HG02763 (cell line): ENCODE data around the gene ABCB4.

ENCODE experiments used
- ATAC-seq: cut with Tn5 transposase; IDR thresholded peaks from one replicate; pipeline ENCODE4 v1.9.1; 2021; ENCODE audit warnings: mild to moderate bottlenecking, moderate library complexity; ENCODE audit not compliant: unreplicated experiment

Gene ABCB4

DNA sequence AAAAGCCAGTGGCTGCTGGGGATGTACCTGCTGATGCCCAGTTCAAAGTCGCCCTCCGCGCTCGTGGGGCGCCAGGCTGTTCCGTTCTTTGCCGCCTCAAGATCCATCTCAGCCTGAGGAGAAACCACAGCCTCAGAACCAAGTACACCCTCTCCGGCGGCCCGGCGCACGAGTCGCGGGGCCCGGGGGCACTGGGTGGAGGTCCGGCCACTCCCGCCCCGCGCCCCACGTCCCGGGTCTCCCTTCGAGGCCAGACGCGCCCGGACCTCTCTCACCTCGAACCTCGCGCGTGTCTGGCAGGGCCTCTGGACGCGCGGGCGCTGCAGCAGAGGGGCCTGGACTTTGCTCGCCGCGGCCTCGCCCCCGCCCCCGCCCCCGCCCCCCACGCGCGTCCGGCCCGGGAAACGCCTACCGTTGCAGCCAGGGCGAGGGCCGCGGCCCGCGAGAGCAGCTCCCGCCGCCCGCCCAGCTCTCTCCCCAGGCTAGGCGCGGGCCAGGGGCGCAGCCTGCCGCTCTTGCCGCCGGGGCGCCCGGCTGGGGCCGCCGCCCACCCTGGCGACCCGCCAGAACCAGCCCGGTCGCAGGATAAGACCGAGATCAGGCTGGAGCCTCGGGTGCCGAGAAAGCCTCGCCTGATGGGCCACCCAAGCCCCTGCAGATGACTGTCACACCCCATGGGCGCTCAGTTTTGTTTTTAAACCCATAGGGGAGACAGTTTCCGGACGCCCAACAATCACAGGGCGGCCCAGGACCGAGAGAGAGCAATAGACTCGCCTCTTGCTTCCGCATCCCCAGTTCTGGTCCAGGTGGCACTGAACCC is at the start of gene ABCB4:
Gene ABCB4 (minus strand): TSS at position 322 of the 820 bp plus-strand sequence. CDS start 215 bp downstream, at position 107.
- peak; percentile 26 for ATAC-seq

DNA sequence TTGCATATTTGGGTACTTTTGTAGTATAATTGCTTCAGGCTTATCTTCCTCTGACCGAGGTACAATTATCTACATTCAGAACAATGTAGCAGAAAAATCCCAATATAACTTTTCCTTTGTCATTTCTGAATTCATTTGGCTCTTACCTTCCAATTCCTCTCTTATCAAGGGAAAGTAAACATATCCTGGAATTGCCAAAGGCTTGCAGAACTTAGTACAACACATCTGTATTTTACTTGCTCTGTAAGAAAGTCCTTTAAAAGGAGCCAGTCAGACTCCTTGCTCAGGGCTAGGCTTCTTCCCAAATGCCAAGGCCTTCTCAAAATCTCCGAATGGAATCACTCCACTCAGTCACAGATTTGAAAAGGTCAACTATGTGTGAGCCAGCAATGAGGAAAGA is 43.3 kb upstream of the ABCB4 start:
- ATAC-seq, result no peak

DNA sequence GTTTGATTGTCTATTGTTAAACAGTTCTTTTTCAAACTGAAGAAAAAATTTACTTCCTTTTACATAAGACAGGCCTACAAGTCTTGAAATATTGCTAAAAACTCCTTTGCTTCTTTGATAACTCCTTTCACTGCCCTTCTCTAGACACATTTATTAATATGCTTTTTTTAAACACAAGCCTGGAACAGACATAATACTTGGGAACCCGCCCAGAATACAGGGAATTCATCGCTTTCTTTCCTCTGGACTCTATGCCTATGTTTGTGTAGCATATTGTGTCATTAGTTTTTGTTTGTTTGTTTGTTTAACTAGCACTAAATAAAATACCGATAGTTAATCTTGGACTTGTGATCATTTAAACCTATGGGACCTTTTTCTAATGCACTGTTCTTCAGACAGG is 42.4 kb upstream of the ABCB4 start:
- no peak for ATAC-seq

GRCh38 chr7:87517136-87517815 is 41.8 kb upstream of the ABCB4 start:
- no peak for ATAC-seq

GRCh38 chr7:87513735-87514335 is 38.4 kb upstream of the ABCB4 start:
- ATAC-seq, result no peak

- no peak for ATAC-seq
These were observed 37.4 kb upstream of the ABCB4 start for GRCh38 chr7:87512906-87513305.

GRCh38 chr7:87511510-87511909 is 36.0 kb upstream of the ABCB4 start:
- no peak for ATAC-seq

DNA sequence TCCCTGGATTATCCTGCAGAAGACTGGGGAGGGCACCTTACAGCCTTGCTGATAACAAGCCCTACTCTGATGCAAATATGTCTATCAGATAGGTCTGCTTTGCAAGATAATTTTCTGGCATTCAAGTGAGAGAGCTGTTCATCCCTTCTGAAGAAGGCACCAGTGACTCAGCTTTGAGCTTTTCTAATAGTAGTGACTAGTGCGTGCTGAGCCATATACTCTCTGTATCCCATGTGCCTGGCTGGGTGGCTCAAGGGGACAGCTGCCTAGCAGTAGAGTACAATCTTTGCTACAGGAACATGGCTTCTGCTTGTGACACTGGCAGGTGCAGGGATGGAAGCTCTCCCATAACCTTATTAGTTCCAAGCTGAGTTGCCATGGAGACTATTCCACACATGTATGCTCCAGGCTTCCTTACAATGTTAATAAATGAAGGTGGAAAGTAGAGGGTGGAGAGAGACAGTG is 35.0 kb upstream of the ABCB4 start:
- ATAC-seq, result no peak

GRCh38 chr7:87507446-87507845 is 32.0 kb upstream of the ABCB4 start:
- no peak for ATAC-seq

DNA sequence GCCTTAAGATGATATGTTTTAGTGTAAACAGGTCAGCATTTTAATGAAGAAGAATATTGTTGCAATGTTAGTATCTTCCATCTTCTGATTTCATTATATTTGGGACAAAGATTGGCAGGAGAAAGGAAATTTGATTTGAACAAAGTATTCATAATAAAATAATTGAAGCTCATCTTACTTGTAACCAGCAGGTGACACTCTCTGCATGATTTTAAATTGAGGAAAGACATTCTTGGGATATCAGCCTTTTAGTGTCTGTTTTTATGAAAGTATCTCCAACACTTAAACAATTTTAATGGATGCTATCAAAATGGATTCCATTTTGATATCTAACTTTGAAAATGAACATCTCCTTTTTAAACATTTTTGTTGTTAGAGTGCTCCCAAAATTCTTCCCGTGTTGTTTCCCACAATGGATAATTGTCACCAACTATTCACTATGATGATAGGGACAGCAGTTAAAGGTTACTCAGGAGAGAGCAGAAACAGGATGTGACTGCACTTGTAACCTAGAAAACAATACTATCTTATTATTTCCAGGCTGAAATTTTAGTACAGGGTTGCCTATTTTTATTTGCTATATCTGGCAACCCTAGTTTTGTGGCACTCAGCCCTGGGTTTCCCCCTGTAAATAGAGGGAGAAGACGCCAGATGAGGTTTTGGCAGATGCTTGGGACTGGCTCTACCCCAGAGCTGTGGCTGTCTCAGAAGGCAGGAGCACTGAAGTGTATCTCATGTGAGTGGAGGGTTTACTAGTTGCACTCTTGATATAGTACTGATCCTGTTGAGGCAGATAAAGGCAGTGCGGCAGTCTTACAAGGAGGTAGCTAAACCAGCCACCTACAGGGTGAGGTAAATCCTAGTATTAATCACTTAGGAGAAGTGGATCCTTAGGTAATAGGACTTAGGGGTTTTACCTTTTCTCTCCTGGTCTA is 31.0 kb upstream of the ABCB4 start:
- no peak for ATAC-seq

- no peak for ATAC-seq
These were observed 30.2 kb upstream of the ABCB4 start for GRCh38 chr7:87505557-87506245.

DNA sequence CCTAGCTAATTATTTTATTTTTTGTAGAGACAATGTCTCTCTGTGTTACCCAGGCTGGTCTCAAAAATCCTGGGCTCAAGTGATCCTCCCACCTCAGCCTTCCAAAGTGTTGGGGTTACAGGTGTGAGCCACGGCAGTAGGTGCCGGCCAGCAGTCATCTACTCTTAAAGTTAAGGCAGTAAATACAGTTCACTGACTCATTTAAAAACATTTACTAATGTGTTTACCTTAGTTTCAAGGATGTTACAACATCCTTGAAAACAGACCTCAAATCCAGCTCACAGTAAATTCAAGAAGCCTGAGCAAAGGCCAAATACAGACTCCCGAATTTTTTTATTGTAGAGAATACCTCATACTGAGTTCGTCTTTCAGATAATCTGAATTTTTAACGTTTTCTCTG is 29.6 kb upstream of the ABCB4 start:
- no peak for ATAC-seq

DNA sequence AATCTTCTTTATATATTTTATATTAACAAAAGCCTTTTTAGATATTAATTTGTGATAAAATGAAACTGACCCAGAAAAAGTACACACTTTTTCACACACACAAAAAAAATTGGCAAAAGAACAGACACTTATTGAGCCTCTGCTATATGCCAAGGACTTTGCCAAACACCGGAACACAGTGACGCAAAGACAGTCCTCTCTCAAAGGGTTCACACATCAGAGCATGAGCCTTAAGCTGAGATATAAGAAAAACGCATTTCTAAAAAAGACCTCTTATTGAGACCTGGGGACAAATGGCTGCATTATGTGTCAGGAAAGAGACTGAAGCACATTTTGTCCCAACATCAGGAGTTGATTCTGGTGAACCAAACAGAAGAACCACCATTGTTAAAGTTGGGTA is 24.0 kb upstream of the ABCB4 start:
- ATAC-seq, result no peak

DNA sequence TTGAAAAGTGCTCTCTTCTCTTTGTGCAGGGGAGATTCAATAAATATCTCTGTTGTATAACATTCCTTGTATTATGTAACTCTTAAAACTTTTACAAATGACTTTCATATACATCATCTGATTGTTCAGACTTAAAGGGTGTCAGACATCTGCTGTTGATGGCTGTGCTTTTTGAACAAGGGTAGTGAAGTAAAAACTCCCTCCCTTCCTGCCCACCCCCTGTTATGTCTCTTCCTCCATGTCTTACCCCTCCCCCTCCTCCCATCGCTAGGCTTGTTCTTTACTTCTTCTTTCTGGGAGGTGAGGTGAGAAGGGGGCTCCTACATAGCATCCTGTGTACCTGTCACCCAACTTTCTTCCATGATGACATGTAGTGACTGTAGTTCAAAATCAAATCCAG is 23.4 kb upstream of the ABCB4 start:
- ATAC-seq, result no peak

- no peak for ATAC-seq
These were observed 22.0 kb upstream of the ABCB4 start for GRCh38 chr7:87497482-87497881.

- no peak for ATAC-seq
These were observed 19.9 kb upstream of the ABCB4 start for GRCh38 chr7:87495366-87495765.

GRCh38 chr7:87494454-87494853 is 19.0 kb upstream of the ABCB4 start:
- no peak for ATAC-seq

GRCh38 chr7:87483131-87483530 is 7.7 kb upstream of the ABCB4 start:
- ATAC-seq, result no peak

- ATAC-seq, result no peak
These were observed 6.6 kb upstream of the ABCB4 start for GRCh38 chr7:87482115-87482514.

GRCh38 chr7:87480386-87480785 is 4.9 kb upstream of the ABCB4 start:
- no peak for ATAC-seq
